ENCODE measurements around the gene MARCHF10.
A peak's percentile ranks its signal among the peaks of the same experiment; 100 is the strongest.

Gene MARCHF10

GRCh38 chr17:62755141-62755851 lies 52.8 kb downstream of the MARCHF10 start:
- no peaks in the 10 kb centered on the region for H3K27me3 ChIP-seq (ENCODE audit: control insufficient read depth, insufficient read depth, low read length)
- no peaks in the 10 kb centered on the region for H3K36me3 ChIP-seq (ENCODE audit: control insufficient read depth, insufficient read depth, low read length)
- no peaks in the 10 kb centered on the region for H3K4me1 ChIP-seq (ENCODE audit: control insufficient read depth, insufficient read depth, low read length)
- no peak overlapping the region for H3K4me3 ChIP-seq (ENCODE audit: low read length)
- H3K27ac ChIP-seq (ENCODE audit: low read depth, low read length): peak overlapping the region; percentile 12
- no peak overlapping the region for H3K9ac ChIP-seq (ENCODE audit: low read length)

GRCh38 chr17:62754631-62755030 lies 53.5 kb downstream of the MARCHF10 start:
- Histone ChIP-seq H3K27me3 (ENCODE audit: control insufficient read depth, insufficient read depth, low read length) (no peaks in the 10 kb centered on the region), H3K36me3 (ENCODE audit: control insufficient read depth, insufficient read depth, low read length) (no peaks in the 10 kb centered on the region), H3K4me1 (ENCODE audit: control insufficient read depth, insufficient read depth, low read length) (no peaks in the 10 kb centered on the region), H3K4me3 (ENCODE audit: low read length) (no peak overlapping the region), H3K27ac (ENCODE audit: low read depth, low read length) (peak overlapping the region; percentile 28), H3K9ac (ENCODE audit: low read length) (no peak overlapping the region)

GRCh38 chr17:62753562-62753961 lies 54.6 kb downstream of the MARCHF10 start:
- Histone ChIP-seq H3K36me3 (ENCODE audit: control insufficient read depth, insufficient read depth, low read length) (no peaks in the 10 kb centered on the region), H3K4me3 (ENCODE audit: low read length) (no peak overlapping the region), H3K4me1 (ENCODE audit: control insufficient read depth, insufficient read depth, low read length) (no peaks in the 10 kb centered on the region), H3K27me3 (ENCODE audit: control insufficient read depth, insufficient read depth, low read length) (no peaks in the 10 kb centered on the region), H3K9ac (ENCODE audit: low read length) (no peak overlapping the region), H3K27ac (ENCODE audit: low read depth, low read length) (no peak overlapping the region)

GRCh38 chr17:62751060-62751691 lies 56.9 kb downstream of the MARCHF10 start:
- no peaks in the 10 kb centered on the region for H3K36me3 ChIP-seq (ENCODE audit: control insufficient read depth, insufficient read depth, low read length)
- no peak overlapping the region for H3K4me3 ChIP-seq (ENCODE audit: low read length)
- H3K9ac ChIP-seq (ENCODE audit: low read length): no peak overlapping the region
- H3K4me1 ChIP-seq (ENCODE audit: control insufficient read depth, insufficient read depth, low read length): no peaks in the 10 kb centered on the region
- no peaks in the 10 kb centered on the region for H3K27me3 ChIP-seq (ENCODE audit: control insufficient read depth, insufficient read depth, low read length)
- H3K27ac ChIP-seq (ENCODE audit: low read depth, low read length): no peak overlapping the region

- Histone ChIP-seq H3K9ac (ENCODE audit: low read length) (no peak overlapping the region), H3K4me3 (ENCODE audit: low read length) (no peak overlapping the region), H3K27ac (ENCODE audit: low read depth, low read length) (no peak overlapping the region), H3K27me3 (ENCODE audit: control insufficient read depth, insufficient read depth, low read length) (no peaks in the 10 kb centered on the region), H3K4me1 (ENCODE audit: control insufficient read depth, insufficient read depth, low read length) (no peaks in the 10 kb centered on the region), H3K36me3 (ENCODE audit: control insufficient read depth, insufficient read depth, low read length) (no peaks in the 10 kb centered on the region)
These were observed 57.5 kb downstream of the MARCHF10 start for GRCh38 chr17:62750631-62751051.

- no peaks in the 10 kb centered on the region for H3K36me3 ChIP-seq (ENCODE audit: control insufficient read depth, insufficient read depth, low read length)
- no peaks in the 10 kb centered on the region for H3K4me1 ChIP-seq (ENCODE audit: control insufficient read depth, insufficient read depth, low read length)
- no peak overlapping the region for H3K4me3 ChIP-seq (ENCODE audit: low read length)
- H3K27ac ChIP-seq (ENCODE audit: low read depth, low read length): no peak overlapping the region
- no peaks in the 10 kb centered on the region for H3K27me3 ChIP-seq (ENCODE audit: control insufficient read depth, insufficient read depth, low read length)
- no peak overlapping the region for H3K9ac ChIP-seq (ENCODE audit: low read length)
These were observed 58.2 kb downstream of the MARCHF10 start for GRCh38 chr17:62749926-62750325.

- Histone ChIP-seq H3K36me3 (ENCODE audit: control insufficient read depth, insufficient read depth, low read length) (no peaks in the 10 kb centered on the region), H3K27me3 (ENCODE audit: control insufficient read depth, insufficient read depth, low read length) (no peaks in the 10 kb centered on the region), H3K4me3 (ENCODE audit: low read length) (no peak overlapping the region), H3K9ac (ENCODE audit: low read length) (no peak overlapping the region), H3K4me1 (ENCODE audit: control insufficient read depth, insufficient read depth, low read length) (no peaks in the 10 kb centered on the region), H3K27ac (ENCODE audit: low read depth, low read length) (no peak overlapping the region)
These were observed 61.2 kb downstream of the MARCHF10 start for GRCh38 chr17:62746941-62747340.

GRCh38 chr17:62745806-62746205 lies 62.3 kb downstream of the MARCHF10 start:
- Histone ChIP-seq H3K27ac (ENCODE audit: low read depth, low read length) (no peak overlapping the region), H3K27me3 (ENCODE audit: control insufficient read depth, insufficient read depth, low read length) (no peaks in the 10 kb centered on the region), H3K4me1 (ENCODE audit: control insufficient read depth, insufficient read depth, low read length) (no peaks in the 10 kb centered on the region), H3K9ac (ENCODE audit: low read length) (no peak overlapping the region), H3K4me3 (ENCODE audit: low read length) (no peak overlapping the region), H3K36me3 (ENCODE audit: control insufficient read depth, insufficient read depth, low read length) (no peaks in the 10 kb centered on the region)

GRCh38 chr17:62744259-62744658 lies 63.9 kb downstream of the MARCHF10 start:
- H3K27ac ChIP-seq (ENCODE audit: low read depth, low read length): no peak overlapping the region
- H3K4me3 ChIP-seq (ENCODE audit: low read length): no peak overlapping the region
- no peaks in the 10 kb centered on the region for H3K4me1 ChIP-seq (ENCODE audit: control insufficient read depth, insufficient read depth, low read length)
- H3K9ac ChIP-seq (ENCODE audit: low read length): no peak overlapping the region
- no peaks in the 10 kb centered on the region for H3K27me3 ChIP-seq (ENCODE audit: control insufficient read depth, insufficient read depth, low read length)
- no peaks in the 10 kb centered on the region for H3K36me3 ChIP-seq (ENCODE audit: control insufficient read depth, insufficient read depth, low read length)

GRCh38 chr17:62741290-62741689 lies 66.8 kb downstream of the MARCHF10 start:
- no peak overlapping the region for H3K4me3 ChIP-seq (ENCODE audit: low read length)
- no peaks in the 10 kb centered on the region for H3K27me3 ChIP-seq (ENCODE audit: control insufficient read depth, insufficient read depth, low read length)
- H3K4me1 ChIP-seq (ENCODE audit: control insufficient read depth, insufficient read depth, low read length): no peaks in the 10 kb centered on the region
- no peak overlapping the region for H3K27ac ChIP-seq (ENCODE audit: low read depth, low read length)
- H3K36me3 ChIP-seq (ENCODE audit: control insufficient read depth, insufficient read depth, low read length): no peaks in the 10 kb centered on the region
- H3K9ac ChIP-seq (ENCODE audit: low read length): no peak overlapping the region

GRCh38 chr17:62739645-62740388 lies 68.3 kb downstream of the MARCHF10 start:
- Histone ChIP-seq H3K27ac (ENCODE audit: low read depth, low read length) (no peak overlapping the region), H3K4me1 (ENCODE audit: control insufficient read depth, insufficient read depth, low read length) (no peaks in the 10 kb centered on the region), H3K4me3 (ENCODE audit: low read length) (no peak overlapping the region), H3K9ac (ENCODE audit: low read length) (no peak overlapping the region), H3K36me3 (ENCODE audit: control insufficient read depth, insufficient read depth, low read length) (no peaks in the 10 kb centered on the region), H3K27me3 (ENCODE audit: control insufficient read depth, insufficient read depth, low read length) (no peaks in the 10 kb centered on the region)

GRCh38 chr17:62738281-62738680 lies 69.8 kb downstream of the MARCHF10 start:
- H3K27me3 ChIP-seq (ENCODE audit: control insufficient read depth, insufficient read depth, low read length): no peaks in the 10 kb centered on the region
- H3K9ac ChIP-seq (ENCODE audit: low read length): no peak overlapping the region

More at GRCh38 chr17:62738281-62738680, 69.8 kb downstream of the MARCHF10 start:
- Histone ChIP-seq H3K36me3 (ENCODE audit: control insufficient read depth, insufficient read depth, low read length) (no peaks in the 10 kb centered on the region), H3K27ac (ENCODE audit: low read depth, low read length) (no peak overlapping the region), H3K4me3 (ENCODE audit: low read length) (no peak overlapping the region), H3K4me1 (ENCODE audit: control insufficient read depth, insufficient read depth, low read length) (no peaks in the 10 kb centered on the region)

All from rectal smooth muscle tissue (tissue), 1 donor.